ENCODE measurements around the gene CHFR.

DNA sequence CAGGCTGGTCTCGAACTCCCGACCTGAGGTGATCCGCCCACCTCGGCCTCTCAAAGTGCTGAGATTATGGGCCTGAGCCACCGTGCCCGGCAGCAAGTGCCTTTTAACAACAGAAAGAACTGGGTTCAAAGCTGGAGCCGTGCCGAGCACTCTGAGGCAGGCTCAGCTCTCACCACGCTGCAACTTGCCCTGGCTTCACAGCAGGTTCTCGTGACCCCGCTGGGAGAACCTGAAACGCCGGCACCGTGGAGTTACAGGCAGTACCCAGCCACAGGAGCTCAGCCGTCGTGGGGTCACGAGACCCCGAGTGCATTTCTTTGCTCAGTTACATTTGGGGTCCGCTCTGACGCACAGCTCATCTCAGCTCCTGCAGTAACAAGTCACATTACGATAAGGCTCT is 73.2 kb downstream of the CHFR start:
- TF ChIP-seq, protein P1, sequence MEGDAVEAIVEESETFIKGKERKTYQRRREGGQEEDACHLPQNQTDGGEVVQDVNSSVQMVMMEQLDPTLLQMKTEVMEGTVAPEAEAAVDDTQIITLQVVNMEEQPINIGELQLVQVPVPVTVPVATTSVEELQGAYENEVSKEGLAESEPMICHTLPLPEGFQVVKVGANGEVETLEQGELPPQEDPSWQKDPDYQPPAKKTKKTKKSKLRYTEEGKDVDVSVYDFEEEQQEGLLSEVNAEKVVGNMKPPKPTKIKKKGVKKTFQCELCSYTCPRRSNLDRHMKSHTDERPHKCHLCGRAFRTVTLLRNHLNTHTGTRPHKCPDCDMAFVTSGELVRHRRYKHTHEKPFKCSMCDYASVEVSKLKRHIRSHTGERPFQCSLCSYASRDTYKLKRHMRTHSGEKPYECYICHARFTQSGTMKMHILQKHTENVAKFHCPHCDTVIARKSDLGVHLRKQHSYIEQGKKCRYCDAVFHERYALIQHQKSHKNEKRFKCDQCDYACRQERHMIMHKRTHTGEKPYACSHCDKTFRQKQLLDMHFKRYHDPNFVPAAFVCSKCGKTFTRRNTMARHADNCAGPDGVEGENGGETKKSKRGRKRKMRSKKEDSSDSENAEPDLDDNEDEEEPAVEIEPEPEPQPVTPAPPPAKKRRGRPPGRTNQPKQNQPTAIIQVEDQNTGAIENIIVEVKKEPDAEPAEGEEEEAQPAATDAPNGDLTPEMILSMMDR (IDR thresholded peaks at IDR 0.05; ENCODE audit: low read depth, low read length) = no peak
- TF ChIP-seq POLR2A (IDR thresholded peaks at IDR 0.05; ENCODE audit: extremely low read depth, insufficient read length) (no peak), MAX (IDR thresholded peaks at IDR 0.05; ENCODE audit: low read depth, low read length) (no peak), MYC (IDR thresholded peaks at IDR 0.05; ENCODE audit: low read depth, low read length) (no peak)
